ENCODE results near the gene TAF15. TPM values are rescaled to one million over a fixed set of nuclear protein-coding genes. Genes with fewer than 3 reads are reported as not detected.

Gene TAF15
- total and polyA plus RNA-seq, 2 of the 13 experiments (the other 11 are each of a cell fraction or from before 2014, with no cell fraction given): 25.2 to 26.5 TPM

GRCh38 chr17:35797370-35797769 lies 11.9 kb upstream of the TAF15 start:
- peaks cover 13 to 58% of the 10 kb centered on the region in 2 experiments; a peak in 4 of 5 replicates for H3K27me3 ChIP-seq (ENCODE audit: control insufficient read depth in 1 of 2, insufficient read depth in 2 of 2, low read length in 2 of 2)
- TF ChIP-seq FOXO4 (CRISPR knock-in tag; conservative IDR thresholded peaks at IDR 0.05) (no peak), ZNF572 (CRISPR knock-in tag; IDR thresholded peaks at IDR 0.05) (no peak), TBX2 (CRISPR knock-in tag; IDR thresholded peaks at IDR 0.05; ENCODE audit: borderline replicate concordance) (no peak), E2F1 (CRISPR knock-in tag; IDR thresholded peaks at IDR 0.05) (no peak), KLF13 (CRISPR knock-in tag; IDR thresholded peaks at IDR 0.05) (no peak), IKZF5 (CRISPR knock-in tag; IDR thresholded peaks at IDR 0.05) (no peak), ATRX (CRISPR knock-in tag; IDR thresholded peaks at IDR 0.05; ENCODE audit: borderline replicate concordance) (no peak), ATF7-NPFF (CRISPR knock-in tag; IDR thresholded peaks at IDR 0.05; ENCODE audit: low read depth) (no peak), TARDBP (CRISPR knock-in tag; IDR thresholded peaks at IDR 0.05) (no peak), ZNF430 (CRISPR knock-in tag; IDR thresholded peaks at IDR 0.05) (no peak), SNAPC4 (CRISPR knock-in tag; IDR thresholded peaks at IDR 0.05) (no peak), THYN1 (CRISPR knock-in tag; IDR thresholded peaks at IDR 0.05; ENCODE audit: borderline replicate concordance, low read depth) (no peak), GATA4 (IDR thresholded peaks at IDR 0.05; ENCODE audit: borderline replicate concordance, low read depth) (no peak), ZNF816 (CRISPR knock-in tag; IDR thresholded peaks at IDR 0.05; ENCODE audit: borderline replicate concordance) (no peak)
- H3K4me3 ChIP-seq (replicated peaks in 1 of 3; ENCODE audit: insufficient read depth in 1 of 3, low read depth in 2 of 3, low read length in 3 of 3): no peak overlapping the region
- POLR2A ChIA-PET: no interaction called here
- no peak overlapping the region for H3K4me2 ChIP-seq (ENCODE audit: low read depth, low read length)
- intact Hi-C loops (cut with micrococcal nuclease; ENCODE audit: unreplicated experiment): no loop called here
- peaks cover 6% of the 10 kb centered on the region; the same call in 1 of the 2 replicates for H3K4me1 ChIP-seq (ENCODE audit: insufficient read depth, low read length)
- DNase-seq (ENCODE audit: low spot score) (no peak), FAIRE-seq (no peak), ATAC-seq (no peak)
- no peaks in the 10 kb centered on the region for H4K20me1 ChIP-seq (ENCODE audit: insufficient read depth, low read length)
- H3K9me3 ChIP-seq (ENCODE audit: low read length): no peaks in the 10 kb centered on the region
- H3K27ac ChIP-seq (ENCODE audit: extremely low read length, insufficient read depth, low read length): no peak overlapping the region
- H3K9ac ChIP-seq (ENCODE audit: insufficient read depth, low read depth, low read length): no peak overlapping the region
- no peaks in the 10 kb centered on the region for H3K79me2 ChIP-seq (ENCODE audit: insufficient read depth, low read length)
- WGBS (ENCODE audit: low lambda C conversion rate): 20% methylated on average over 2 of the region's 4 CpGs
- H3K36me3 ChIP-seq (replicated peaks in 1 of 2; ENCODE audit: control insufficient read depth in 1 of 2, insufficient read depth in 2 of 2, low read length in 2 of 2): no peaks in the 10 kb centered on the region
- no peak overlapping the region for H2AFZ ChIP-seq (ENCODE audit: low read length)
- in situ Hi-C loops (cut with HindIII; ENCODE audit: extremely low pct_ligation_motif_present, low pct_unique_long_range_greater_than_20kb): no loop called here
- CTCF ChIA-PET (ENCODE audit: low intra/inter-chr PET ratio, low total read pairs): no interaction called here
- BruUV-seq (replicated peaks): no TSS peak

Data from HepG2 (cell line).